GM12872 (cell line): Measurements from ENCODE around the gene C18orf63.

Experiments
- TF ChIP-seq, protein P1 (sequence below): IDR thresholded peaks from 3 replicates; pipeline ENCODE4 v1.5.1; 2011; ENCODE audit warnings: low read depth, mild to moderate bottlenecking, low read length, moderate library complexity; ENCODE audit not compliant: insufficient read depth

Gene C18orf63

DNA sequence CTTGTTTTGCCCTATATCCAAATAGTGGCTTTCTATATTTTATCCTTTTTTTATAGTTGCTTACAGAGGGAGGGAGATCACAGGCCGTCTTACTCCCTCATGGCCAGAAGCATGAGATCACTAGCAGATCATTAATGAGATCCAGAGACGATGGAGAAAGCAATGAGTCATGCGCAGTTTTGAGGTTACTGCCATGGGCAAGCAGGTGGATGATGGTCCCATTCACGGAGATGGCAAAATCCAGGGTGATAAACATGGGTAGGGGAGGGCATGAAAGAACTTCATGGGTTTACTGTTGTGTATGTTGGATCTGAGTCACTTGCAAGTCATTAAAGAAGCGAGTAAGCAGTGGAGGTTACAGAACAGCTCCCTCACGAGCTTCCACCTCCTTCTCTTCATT lies 60.4 kb downstream of the C18orf63 start:
- TF ChIP-seq, protein P1, sequence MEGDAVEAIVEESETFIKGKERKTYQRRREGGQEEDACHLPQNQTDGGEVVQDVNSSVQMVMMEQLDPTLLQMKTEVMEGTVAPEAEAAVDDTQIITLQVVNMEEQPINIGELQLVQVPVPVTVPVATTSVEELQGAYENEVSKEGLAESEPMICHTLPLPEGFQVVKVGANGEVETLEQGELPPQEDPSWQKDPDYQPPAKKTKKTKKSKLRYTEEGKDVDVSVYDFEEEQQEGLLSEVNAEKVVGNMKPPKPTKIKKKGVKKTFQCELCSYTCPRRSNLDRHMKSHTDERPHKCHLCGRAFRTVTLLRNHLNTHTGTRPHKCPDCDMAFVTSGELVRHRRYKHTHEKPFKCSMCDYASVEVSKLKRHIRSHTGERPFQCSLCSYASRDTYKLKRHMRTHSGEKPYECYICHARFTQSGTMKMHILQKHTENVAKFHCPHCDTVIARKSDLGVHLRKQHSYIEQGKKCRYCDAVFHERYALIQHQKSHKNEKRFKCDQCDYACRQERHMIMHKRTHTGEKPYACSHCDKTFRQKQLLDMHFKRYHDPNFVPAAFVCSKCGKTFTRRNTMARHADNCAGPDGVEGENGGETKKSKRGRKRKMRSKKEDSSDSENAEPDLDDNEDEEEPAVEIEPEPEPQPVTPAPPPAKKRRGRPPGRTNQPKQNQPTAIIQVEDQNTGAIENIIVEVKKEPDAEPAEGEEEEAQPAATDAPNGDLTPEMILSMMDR = no peak

DNA sequence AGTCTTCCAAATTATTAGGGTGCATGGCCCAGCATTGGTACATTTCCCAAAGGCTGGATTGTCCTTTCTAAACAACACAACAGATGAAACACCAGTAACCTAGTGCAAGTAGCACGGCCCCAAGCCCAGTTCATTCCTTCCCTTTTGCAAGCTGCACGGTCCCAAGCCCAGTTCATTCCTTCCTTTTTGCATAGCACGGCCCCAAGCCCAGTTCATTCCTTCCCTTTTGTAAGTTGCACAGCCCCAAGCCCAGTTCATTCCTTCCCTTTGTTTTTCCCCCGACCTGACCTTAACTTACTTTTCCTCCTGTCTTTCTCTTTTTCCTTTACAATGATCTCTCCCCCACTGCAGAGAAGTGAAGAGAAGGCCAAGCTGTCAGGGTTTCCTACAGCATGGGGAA lies 60.9 kb downstream of the C18orf63 start:
- TF ChIP-seq, protein P1 = no peak

DNA sequence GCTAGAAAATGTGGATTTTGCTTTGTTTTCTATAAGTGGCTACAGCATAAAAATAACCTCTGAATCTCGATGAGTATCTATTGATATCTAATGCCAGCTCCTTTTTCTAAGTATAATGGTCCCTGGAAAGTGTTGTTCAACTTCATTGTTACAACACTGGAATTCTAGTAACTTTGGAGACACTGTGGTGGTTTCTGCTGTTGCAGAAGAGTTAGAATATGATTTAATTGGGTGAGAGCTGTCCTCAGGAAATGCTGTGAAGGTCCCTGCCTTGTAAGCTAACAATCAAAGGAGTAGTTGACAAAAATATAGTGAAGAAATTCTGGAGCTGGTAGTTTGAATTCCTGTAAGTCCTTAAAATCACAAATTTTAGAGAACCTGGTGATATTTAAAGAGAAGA lies 62.1 kb downstream of the C18orf63 start:
- TF ChIP-seq, protein P1 = no peak

DNA sequence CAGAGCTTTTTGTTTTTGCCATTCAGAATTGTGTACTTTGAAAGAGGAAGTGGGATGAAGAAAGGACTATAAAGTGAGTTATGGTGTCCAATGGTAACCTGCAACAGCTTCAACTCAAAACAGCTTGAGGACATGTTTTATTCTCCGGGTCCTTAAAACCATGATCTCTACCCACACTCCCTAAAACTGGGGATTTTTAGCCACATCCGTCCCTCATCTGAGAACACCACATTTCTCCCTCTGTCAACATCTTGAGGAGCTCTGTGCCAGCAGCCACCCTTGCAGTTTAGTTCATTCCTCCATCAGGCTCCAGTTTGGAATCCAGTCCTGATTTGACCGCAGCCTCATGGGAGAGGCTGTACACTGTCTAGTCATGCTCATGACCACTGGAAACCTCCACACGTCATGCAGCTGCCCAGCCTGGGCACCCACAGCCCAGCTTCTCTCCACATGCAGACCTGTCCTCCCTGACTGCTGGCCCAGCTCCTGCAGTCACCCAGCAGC lies 62.6 kb downstream of the C18orf63 start:
- TF ChIP-seq, protein P1 = no peak

DNA sequence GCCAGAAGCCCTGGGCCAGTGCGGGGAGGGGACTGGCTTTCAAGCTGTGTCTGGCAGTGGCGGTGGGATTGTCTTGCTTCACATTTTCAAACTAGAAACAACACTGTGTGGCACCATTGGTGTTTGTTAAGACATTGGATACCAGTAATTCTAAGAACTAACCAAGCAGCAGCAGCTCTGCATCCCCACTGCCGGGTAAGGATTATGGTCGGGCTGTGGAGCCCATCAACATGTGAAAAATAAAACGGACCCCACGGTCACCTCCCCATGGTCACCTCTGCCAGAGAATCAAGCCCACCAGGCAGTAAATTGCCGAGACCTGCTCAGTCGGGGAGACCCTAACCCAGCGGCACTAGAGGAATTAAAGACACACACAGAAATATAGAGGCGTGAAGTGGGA lies 65.3 kb downstream of the C18orf63 start:
- TF ChIP-seq, protein P1 = no peak

DNA sequence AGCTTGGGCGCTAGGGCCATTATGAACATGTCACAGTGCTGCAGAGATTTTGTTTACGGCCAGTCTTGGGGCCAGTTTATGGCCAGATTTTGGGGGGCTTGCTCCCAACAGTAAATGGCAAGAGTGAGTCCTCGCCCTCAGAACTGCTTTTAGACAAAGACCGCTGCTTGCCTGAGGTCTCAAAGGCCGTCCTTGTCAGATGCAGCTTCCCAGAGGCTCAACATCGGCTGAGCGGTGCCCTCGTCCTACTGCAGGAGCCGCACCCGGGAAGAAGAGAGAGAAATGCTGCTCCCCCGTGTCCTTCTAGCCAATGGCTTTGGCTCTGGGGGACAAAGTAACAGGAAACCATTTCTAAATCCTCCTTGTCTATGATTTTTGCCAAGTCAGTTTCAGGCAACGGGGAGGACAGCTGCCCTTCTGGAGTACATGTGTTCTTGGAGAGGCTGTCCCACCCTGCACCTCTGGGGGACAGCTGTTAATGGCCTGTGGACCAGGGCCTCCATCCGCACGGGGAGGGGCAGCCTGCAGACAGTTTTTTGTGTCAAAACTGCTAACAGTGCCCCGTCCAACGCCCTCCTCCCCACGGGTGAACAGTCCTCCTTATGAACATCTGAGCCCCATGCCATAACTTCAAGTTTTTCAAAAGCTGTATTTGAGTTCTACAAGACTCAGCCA lies 66.1 kb downstream of the C18orf63 start:
- TF ChIP-seq, protein P1 = no peak

DNA sequence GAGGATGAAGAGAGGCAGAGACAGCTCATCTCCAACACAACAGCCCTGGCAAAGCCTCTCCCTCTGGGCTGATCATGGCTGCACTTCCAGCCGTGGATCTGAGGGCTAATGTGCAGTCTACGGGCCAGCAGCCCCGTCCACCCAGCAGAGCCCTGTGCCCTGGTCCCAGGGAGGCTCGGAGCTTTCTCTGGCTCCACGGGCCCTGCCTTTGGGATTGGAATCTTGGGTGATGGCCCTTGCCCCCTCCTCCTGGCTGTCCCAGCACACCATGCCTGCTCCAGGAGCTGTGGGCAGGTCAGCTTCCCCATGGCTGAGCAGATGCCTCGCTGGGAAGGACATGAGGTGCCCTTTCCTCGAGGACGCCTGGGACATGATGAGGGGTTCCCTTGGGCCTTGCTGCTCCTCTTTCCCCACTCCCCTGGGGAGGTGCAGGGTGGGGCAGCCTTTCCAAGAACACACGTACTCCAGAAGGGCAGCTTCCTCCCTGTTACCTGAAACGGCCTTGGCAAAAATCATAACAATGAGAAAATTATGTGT lies 66.9 kb downstream of the C18orf63 start:
- TF ChIP-seq, protein P1 = no peak
